Myometrial cell (primary cell): ENCODE data around the gene ZDHHC15. TPM values are rescaled to one million over a fixed set of nuclear protein-coding genes. Genes with fewer than 3 reads are reported as not detected.

Experiments used
- total RNA-seq: library from RNA; depleted of rRNA; stranded (reverse); fragments of >200 nt; gene quantifications from 2 replicates; pipeline ENCODE4 v1.2.3, GENCODE V29; 2015

Gene ZDHHC15, protein sequence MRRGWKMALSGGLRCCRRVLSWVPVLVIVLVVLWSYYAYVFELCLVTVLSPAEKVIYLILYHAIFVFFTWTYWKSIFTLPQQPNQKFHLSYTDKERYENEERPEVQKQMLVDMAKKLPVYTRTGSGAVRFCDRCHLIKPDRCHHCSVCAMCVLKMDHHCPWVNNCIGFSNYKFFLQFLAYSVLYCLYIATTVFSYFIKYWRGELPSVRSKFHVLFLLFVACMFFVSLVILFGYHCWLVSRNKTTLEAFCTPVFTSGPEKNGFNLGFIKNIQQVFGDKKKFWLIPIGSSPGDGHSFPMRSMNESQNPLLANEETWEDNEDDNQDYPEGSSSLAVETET
- not detected in 2 replicates for total RNA-seq

DNA sequence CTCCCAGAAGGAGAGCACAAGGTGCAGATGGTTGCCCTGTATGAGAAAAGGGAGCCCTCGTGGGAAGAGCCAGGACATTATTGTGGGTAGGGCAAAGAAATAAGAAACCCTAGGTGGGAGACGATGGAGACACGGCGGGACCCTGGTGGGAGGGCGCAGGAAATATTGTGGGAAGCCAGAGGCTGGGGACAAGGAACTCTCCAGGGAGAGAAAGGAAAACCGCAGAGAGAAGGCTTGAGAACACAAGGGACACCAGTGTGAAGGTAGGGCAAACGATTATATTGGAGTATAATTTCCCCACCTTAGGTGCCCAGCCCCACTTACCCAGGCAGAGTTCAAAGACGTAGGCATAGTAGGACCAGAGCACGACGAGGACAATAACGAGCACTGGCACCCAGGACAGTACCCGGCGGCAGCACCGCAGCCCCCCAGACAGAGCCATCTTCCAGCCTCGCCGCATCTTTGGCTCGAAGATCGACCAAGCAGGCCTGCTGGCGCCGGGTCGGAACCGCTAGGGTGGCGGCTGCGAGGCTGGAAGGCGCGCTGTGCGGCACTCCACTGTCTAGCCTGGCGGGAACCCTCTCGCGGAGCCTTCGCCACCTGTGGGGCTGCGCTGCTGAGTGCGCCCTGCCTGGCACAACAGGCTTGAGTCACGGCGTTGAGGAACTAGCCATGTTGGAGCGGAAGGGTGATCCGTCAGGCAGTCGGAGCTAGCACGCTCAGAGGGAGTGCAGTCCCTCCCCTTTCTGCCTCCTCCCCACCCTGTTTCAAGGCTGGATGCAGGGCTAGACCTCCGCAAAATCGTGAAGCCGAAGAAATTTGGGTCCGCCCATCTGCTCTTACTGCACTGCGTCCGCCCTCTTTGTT, at the start of gene ZDHHC15:
ZDHHC15 (minus strand) TSS at position 473 of the 867 bp plus-strand sequence; CDS start at position 460, 13 bp downstream.

Other genes starting within 250 kb of the ZDHHC15 start
- 7.8 and 15.2 TPM in 2 replicates for gene UPRT, start 249.0 kb downstream of the ZDHHC15 start, total RNA-seq